HL-60 (cell line): ENCODE results near the gene MEIKIN.

Experiments
- DNase-seq, 2 experiments: peaks; one replicate each; pipeline ENCODE4 v3.0.0-alpha.2; 2010 to 2020; ENCODE audit warnings: low read depth in 1 of 2, low spot score in 1 of 2
- H3K27ac ChIP-seq: fragments of 250-450 bp; sonication (Bioruptor Pico); replicated peaks from 2 replicates; pipeline ENCODE4 v1.5.1; 2020; ENCODE audit warnings: mild to moderate bottlenecking, moderate library complexity
- H3K27me3 ChIP-seq: fragments of 250-450 bp; sonication (Bioruptor Pico); 2 replicates; pipeline ENCODE4 v1.5.1; 2021; ENCODE audit warnings: mild to moderate bottlenecking, moderate library complexity; ENCODE audit not compliant: insufficient read depth, poor library complexity, severe bottlenecking
- H3K4me3 ChIP-seq: replicated peaks from 2 replicates; pipeline ENCODE4 v1.5.1; 2011; ENCODE audit warnings: mild to moderate bottlenecking, control low read depth, low read length; ENCODE audit not compliant: insufficient read depth
- CTCF ChIP-seq: IDR thresholded peaks from one replicate; pipeline ENCODE4 v1.5.1; 2011; ENCODE audit warnings: low read length, control low read depth, inconsistent platforms; ENCODE audit not compliant: insufficient read depth
- GABPA ChIP-seq: IDR thresholded peaks from 2 replicates; pipeline ENCODE4 v1.6.1; 2012; ENCODE audit warnings: low read depth
- POLR2AphosphoS5 ChIP-seq: IDR thresholded peaks from 2 replicates; pipeline ENCODE4 v1.6.1; 2012; ENCODE audit warnings: low read depth
- REST ChIP-seq: IDR thresholded peaks from 2 replicates; pipeline ENCODE4 v1.6.1; 2012; ENCODE audit warnings: low read depth; ENCODE audit not compliant: insufficient replicate concordance
- SPI1 ChIP-seq: IDR thresholded peaks from 2 replicates; pipeline ENCODE4 v1.6.1; 2012; ENCODE audit warnings: low read depth, mild to moderate bottlenecking, borderline replicate concordance

MEIKIN gene

GRCh38 chr5:131980696-131981095 lies 35.2 kb upstream of the MEIKIN start:
- TF ChIP-seq CTCF (no peak), SPI1 (no peak), REST (no peak), GABPA (no peak), POLR2AphosphoS5 (no peak)
- no peak for DNase-seq
- Histone ChIP-seq H3K27ac (no peak overlapping the region), H3K27me3 (no peaks in the 10 kb centered on the region), H3K4me3 (no peak overlapping the region)

GRCh38 chr5:131979816-131980215 lies 34.4 kb upstream of the MEIKIN start:
- Histone ChIP-seq H3K27me3 (no peaks in the 10 kb centered on the region), H3K4me3 (no peak overlapping the region), H3K27ac (no peak overlapping the region)
- TF ChIP-seq GABPA (no peak), SPI1 (no peak), REST (no peak), CTCF (no peak), POLR2AphosphoS5 (no peak)
- no peak for DNase-seq

- Histone ChIP-seq H3K4me3 (no peak overlapping the region), H3K27ac (no peak overlapping the region), H3K27me3 (no peaks in the 10 kb centered on the region)
- TF ChIP-seq POLR2AphosphoS5 (no peak), REST (no peak), CTCF (no peak), GABPA (no peak)
- DNase-seq: no peak
Measured at GRCh38 chr5:131977212-131977604, 31.7 kb upstream of the MEIKIN start.
